Measurements from ENCODE around the gene NELL1.

Gene NELL1

DNA sequence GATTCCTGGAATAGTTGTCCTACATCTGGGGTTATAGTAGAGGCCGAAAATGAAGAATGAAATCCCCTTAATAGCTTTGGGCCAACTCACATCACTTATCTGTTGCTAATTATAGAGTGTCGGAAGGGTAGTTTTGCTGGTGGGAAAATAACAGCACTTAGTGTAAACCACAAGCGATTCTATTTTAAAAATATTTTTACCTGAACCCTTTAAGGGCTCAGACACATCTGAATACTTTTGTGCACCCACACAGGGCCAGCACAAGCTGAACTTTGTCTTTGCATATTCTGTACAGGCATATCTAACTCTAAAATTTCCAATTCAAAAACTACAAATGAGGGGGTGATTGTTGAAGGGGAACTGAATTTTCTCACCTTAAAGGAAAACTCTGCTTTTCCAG, 42.4 kb upstream of the NELL1 start:
- peaks cover 0 to 6% of the 10 kb centered on the region in 2 donors for H3K27me3 ChIP-seq
- H3K4me3 ChIP-seq, result no peak overlapping the region
- peaks cover 0 to 4% (median 0%) of the 10 kb centered on the region in 3 donors for H3K9me3 ChIP-seq
- no peaks in the 10 kb centered on the region for H3K4me1 ChIP-seq
- intact Hi-C loops (cut with DNase I; ENCODE audit: low total_unique reads), result no loop called here
- DNase-seq, result no peak
- H3K36me3 ChIP-seq, result no peaks in the 10 kb centered on the region
- TF ChIP-seq, protein P1, sequence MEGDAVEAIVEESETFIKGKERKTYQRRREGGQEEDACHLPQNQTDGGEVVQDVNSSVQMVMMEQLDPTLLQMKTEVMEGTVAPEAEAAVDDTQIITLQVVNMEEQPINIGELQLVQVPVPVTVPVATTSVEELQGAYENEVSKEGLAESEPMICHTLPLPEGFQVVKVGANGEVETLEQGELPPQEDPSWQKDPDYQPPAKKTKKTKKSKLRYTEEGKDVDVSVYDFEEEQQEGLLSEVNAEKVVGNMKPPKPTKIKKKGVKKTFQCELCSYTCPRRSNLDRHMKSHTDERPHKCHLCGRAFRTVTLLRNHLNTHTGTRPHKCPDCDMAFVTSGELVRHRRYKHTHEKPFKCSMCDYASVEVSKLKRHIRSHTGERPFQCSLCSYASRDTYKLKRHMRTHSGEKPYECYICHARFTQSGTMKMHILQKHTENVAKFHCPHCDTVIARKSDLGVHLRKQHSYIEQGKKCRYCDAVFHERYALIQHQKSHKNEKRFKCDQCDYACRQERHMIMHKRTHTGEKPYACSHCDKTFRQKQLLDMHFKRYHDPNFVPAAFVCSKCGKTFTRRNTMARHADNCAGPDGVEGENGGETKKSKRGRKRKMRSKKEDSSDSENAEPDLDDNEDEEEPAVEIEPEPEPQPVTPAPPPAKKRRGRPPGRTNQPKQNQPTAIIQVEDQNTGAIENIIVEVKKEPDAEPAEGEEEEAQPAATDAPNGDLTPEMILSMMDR (IDR thresholded peaks at IDR 0.05), result no peak
- no peak overlapping the region for H3K27ac ChIP-seq

DNA sequence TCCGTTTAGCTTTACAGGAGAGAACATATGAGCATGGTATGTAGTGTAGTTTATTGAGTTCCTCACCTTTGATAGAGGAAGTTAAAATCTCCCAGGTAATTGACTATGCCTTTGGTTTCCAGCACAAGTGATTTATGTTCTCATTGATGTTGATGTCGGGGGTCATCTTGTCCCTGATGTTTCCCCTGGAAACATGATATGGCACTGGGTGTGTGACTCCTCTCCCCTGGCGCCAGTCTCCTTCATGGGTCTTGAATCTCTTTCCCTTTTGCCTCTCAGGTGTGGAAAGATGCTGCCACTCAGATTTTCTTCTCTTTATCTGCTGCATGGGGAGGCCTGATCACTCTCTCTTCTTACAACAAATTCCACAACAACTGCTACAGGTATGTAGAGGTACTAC, 41.7 kb upstream of the NELL1 start:
- TF ChIP-seq, protein P1 (IDR thresholded peaks at IDR 0.05), result no peak
- Histone ChIP-seq H3K4me1 (no peaks in the 10 kb centered on the region), H3K27ac (no peak overlapping the region), H3K4me3 (no peak overlapping the region), H3K36me3 (no peaks in the 10 kb centered on the region), H3K9me3 (peaks cover 0 to 4% (median 0%) of the 10 kb centered on the region in 3 donors), H3K27me3 (peaks cover 0 to 6% of the 10 kb centered on the region in 2 donors)
- intact Hi-C loops (cut with DNase I; ENCODE audit: low total_unique reads), result no loop called here
- no peak for DNase-seq

DNA sequence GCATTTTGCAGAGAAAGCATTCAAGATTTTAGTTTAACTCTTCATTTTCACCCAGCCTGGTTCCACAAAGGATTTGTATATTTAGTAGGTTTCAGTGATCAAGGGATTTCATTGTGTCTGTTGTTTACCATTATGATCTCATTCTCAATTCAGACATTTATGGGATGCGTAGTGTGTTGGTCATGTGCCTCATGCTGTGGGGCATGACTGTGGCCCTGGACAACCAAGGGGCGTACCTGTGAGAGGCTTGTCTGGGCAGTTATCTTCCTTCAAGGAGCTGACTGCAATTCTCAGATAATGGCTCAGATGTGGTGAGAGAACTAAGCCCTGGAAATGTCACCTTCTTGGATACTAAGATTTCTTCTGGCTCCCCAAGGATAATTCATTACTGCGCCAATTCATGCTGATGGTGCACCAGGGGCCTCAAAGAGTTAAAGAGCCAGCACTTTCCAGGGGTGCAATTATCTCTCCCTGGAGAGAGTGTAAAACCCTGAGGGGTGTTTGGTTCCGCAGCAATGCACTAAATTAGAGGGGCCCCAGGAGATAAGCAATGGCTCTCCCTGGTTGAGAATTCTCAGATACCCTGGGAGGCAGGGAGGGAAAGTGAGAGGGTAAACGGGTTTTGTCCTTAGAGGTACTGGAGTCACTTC, 37.7 kb upstream of the NELL1 start:
- no peaks in the 10 kb centered on the region for H3K4me1 ChIP-seq
- H3K4me3 ChIP-seq, result no peak overlapping the region
- peaks cover 0 to 4% (median 0%) of the 10 kb centered on the region in 3 donors for H3K9me3 ChIP-seq
- DNase-seq, result no peak
- H3K36me3 ChIP-seq, result no peaks in the 10 kb centered on the region
- H3K27me3 ChIP-seq, result no peaks in the 10 kb centered on the region
- H3K27ac ChIP-seq, result no peak overlapping the region
- intact Hi-C loops (cut with DNase I; ENCODE audit: low total_unique reads), result no loop called here
- TF ChIP-seq, protein P1 (IDR thresholded peaks at IDR 0.05), result no peak

DNA sequence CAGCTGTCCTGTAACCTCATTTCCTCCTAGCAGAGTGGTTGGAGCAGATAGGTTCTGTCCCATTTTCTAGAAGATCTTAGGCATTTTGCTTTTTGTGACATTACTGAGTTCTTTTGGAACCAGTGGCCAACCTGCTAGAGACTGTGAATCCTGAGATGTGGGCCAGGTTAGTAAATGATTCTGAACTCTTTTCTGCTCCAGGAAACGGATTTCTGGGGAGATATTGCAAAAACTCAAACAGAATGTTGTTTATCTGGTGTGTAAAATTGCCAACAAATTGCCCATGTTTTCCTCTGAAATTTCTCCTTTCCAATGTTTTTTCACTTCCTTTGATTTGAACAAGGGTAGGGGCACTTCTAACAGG, 37.2 kb upstream of the NELL1 start:
- Histone ChIP-seq H3K36me3 (no peaks in the 10 kb centered on the region), H3K27me3 (no peaks in the 10 kb centered on the region)
- intact Hi-C loops (cut with DNase I; ENCODE audit: low total_unique reads), result no loop called here

DNA sequence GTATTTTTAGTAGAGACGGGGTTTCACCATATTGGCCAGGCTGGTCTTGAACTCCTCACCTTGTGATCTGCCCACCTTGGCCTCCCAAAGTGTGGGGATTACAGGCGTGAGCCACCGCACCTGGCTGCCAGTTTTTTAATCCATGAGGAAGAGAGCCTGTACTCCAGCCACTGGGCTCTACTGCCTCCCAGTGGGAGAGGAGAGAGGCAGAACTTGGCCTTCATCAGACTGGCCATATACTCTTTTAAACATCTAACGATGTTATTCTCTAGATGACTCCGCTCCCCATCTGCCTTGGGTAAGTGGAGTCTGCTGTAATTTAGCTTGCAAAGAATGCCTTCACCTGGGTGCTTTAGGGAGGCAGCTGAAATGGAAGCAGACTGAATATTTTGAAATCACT, 35.3 kb upstream of the NELL1 start:
- Histone ChIP-seq H3K27me3 (peaks cover 0 to 7% of the 10 kb centered on the region in 2 donors), H3K36me3 (no peaks in the 10 kb centered on the region), H3K4me1 (no peaks in the 10 kb centered on the region), H3K9me3 (peaks cover 0 to 4% (median 0%) of the 10 kb centered on the region in 3 donors), H3K4me3 (no peak overlapping the region), H3K27ac (no peak overlapping the region)
- intact Hi-C loops (cut with DNase I; ENCODE audit: low total_unique reads), result no loop called here
- TF ChIP-seq, protein P1 (IDR thresholded peaks at IDR 0.05), result no peak
- no peak for DNase-seq

More for the DNA sequence above, 37.2 kb upstream of the NELL1 start:
- TF ChIP-seq, protein P1 (IDR thresholded peaks at IDR 0.05), result no peak
- no peak for DNase-seq
- Histone ChIP-seq H3K4me1 (no peaks in the 10 kb centered on the region), H3K4me3 (no peak overlapping the region), H3K27ac (no peak overlapping the region), H3K9me3 (peaks cover 0 to 4% (median 0%) of the 10 kb centered on the region in 3 donors)

All from tibial artery (tissue), 4 donors.